Stimulated activated CD4-positive, alpha-beta T cell treated with anti-CD3 and anti-CD28 coated beads, Interleukin-12 subunit alpha, Interleukin-12 subunit beta, amount 100 ng/mL, for 48 hours (primary cell): ENCODE results near the gene C20orf144.

Source experiments
- DNase-seq, 3 donors: peaks; one replicate each; pipeline ENCODE4 v3.0.0-alpha.2; 2020; ENCODE audit warnings: low read depth in 2 of 3, low spot score in 1 of 3

Gene C20orf144

GRCh38 chr20:33664085-33664761 is 2.1 kb downstream of the C20orf144 start:
- DNase-seq, result no peak

GRCh38 chr20:33664762-33665144 is 2.6 kb downstream of the C20orf144 start:
- DNase-seq, result no peak

GRCh38 chr20:33666293-33667244 is 4.4 kb downstream of the C20orf144 start, which contains the start of gene ACTL10:
Gene ACTL10 (plus strand): TSS chr20:33666943. CDS start chr20:33667498, 555 bp downstream.
- DNase-seq, result peak; percentile 81 to 87 (median 86)

- DNase-seq, result peak in 1 of 3 donors; percentile 40
Measured at GRCh38 chr20:33667245-33667675, 5.1 kb downstream of the C20orf144 start.

- DNase-seq, result peak; percentile 70 to 80 (median 75)
Measured at GRCh38 chr20:33667676-33668465, 5.7 kb downstream of the C20orf144 start.

GRCh38 chr20:33668466-33669155 is 6.5 kb downstream of the C20orf144 start:
- DNase-seq, result no peak

GRCh38 chr20:33669224-33669623 is 7.1 kb downstream of the C20orf144 start:
- no peak for DNase-seq

GRCh38 chr20:33669873-33670640 is 7.9 kb downstream of the C20orf144 start:
- no peak for DNase-seq

GRCh38 chr20:33670715-33671499 is 8.8 kb downstream of the C20orf144 start:
- no peak for DNase-seq

GRCh38 chr20:33671573-33672288 is 9.6 kb downstream of the C20orf144 start:
- DNase-seq, result no peak

GRCh38 chr20:33672426-33673113 is 10.4 kb downstream of the C20orf144 start:
- DNase-seq, result no peak

GRCh38 chr20:33673114-33673409 is 10.9 kb downstream of the C20orf144 start:
- no peak for DNase-seq

- DNase-seq, result no peak
Measured at GRCh38 chr20:33673410-33674293, 11.5 kb downstream of the C20orf144 start.

- DNase-seq, result peak in 1 of 3 donors; percentile 61
Measured at GRCh38 chr20:33674294-33675135, 12.4 kb downstream of the C20orf144 start, which contains the start of gene NECAB3. Gene NECAB3 (minus strand): TSS chr20:33674428. CDS start chr20:33674352, 76 bp downstream.

- DNase-seq, result no peak
Measured at GRCh38 chr20:33675136-33675959, 13.2 kb downstream of the C20orf144 start.
